Epithelial cell of esophagus (primary cell): ENCODE data around the gene KAZALD1.

ENCODE experiments used
- DNase-seq: peaks from one replicate; pipeline ENCODE4 v3.0.0; 2010; ENCODE audit warnings: low read depth
- H3K4me3 ChIP-seq: 2 replicates; pipeline ENCODE4 v1.5.1; 2011; ENCODE audit warnings: mild to moderate bottlenecking, low read length, control low read depth
- CTCF ChIP-seq: IDR thresholded peaks from 2 replicates; pipeline ENCODE4 v1.5.1; 2011; ENCODE audit warnings: low read depth, mild to moderate bottlenecking, low read length, control low read depth, inconsistent platforms; ENCODE audit not compliant: insufficient read depth; ENCODE audit errors: missing control alignments

KAZALD1 gene

GRCh38 chr10:101042667-101043362 is 19.0 kb upstream of the KAZALD1 start:
- peak overlapping the region; percentile 68 for H3K4me3 ChIP-seq
- DNase-seq: peak; percentile 92
- no peak for TF ChIP-seq CTCF

- peak overlapping the region; percentile 68 for H3K4me3 ChIP-seq
- no peak for DNase-seq
- TF ChIP-seq CTCF: no peak
Measured at GRCh38 chr10:101043363-101043707, 18.5 kb upstream of the KAZALD1 start.

- no peak for TF ChIP-seq CTCF
- no peak for DNase-seq
- H3K4me3 ChIP-seq: no peak overlapping the region
Measured at GRCh38 chr10:101044117-101044516, 17.7 kb upstream of the KAZALD1 start.

- TF ChIP-seq CTCF: no peak
- no peak overlapping the region for H3K4me3 ChIP-seq
- DNase-seq: peak; percentile 11
Measured at GRCh38 chr10:101046332-101047238, 15.2 kb upstream of the KAZALD1 start.

- DNase-seq: no peak
- no peak overlapping the region for H3K4me3 ChIP-seq
- no peak for TF ChIP-seq CTCF
Measured at GRCh38 chr10:101047268-101047667, 14.5 kb upstream of the KAZALD1 start.

- H3K4me3 ChIP-seq: no peak overlapping the region
- peak; percentile 45 for DNase-seq
- peak; percentile 3 for TF ChIP-seq CTCF
Measured at GRCh38 chr10:101047961-101048892, 13.6 kb upstream of the KAZALD1 start.
